HG03571 (cell line): ENCODE measurements around the gene NMRK2.
"Not testable (repeated sequence)": the region's sequence is repeated elsewhere in the genome, so short reads cannot be mapped to it uniquely, and the experiment has no call there.

Experiments
- ATAC-seq: cut with Tn5 transposase; IDR thresholded peaks from one replicate; pipeline ENCODE4 v1.9.1; 2021; ENCODE audit not compliant: unreplicated experiment

Gene NMRK2

GRCh38 chr19:3932931-3933810, at the start of gene NMRK2:
TSS of gene NMRK2 (plus strand) at chr19:3933069. CDS start at chr19:3933672, 603 bp downstream.
- ATAC-seq, result no peak

GRCh38 chr19:3890591-3890990, 42.3 kb upstream of the NMRK2 start:
- no peak for ATAC-seq

- no peak for ATAC-seq
Measured at GRCh38 chr19:3893509-3894179, 39.2 kb upstream of the NMRK2 start.

GRCh38 chr19:3894959-3895358, 37.9 kb upstream of the NMRK2 start:
- ATAC-seq, result not testable (repeated sequence)

GRCh38 chr19:3895788-3896187, 37.1 kb upstream of the NMRK2 start:
- no peak for ATAC-seq

GRCh38 chr19:3897936-3898335, 34.9 kb upstream of the NMRK2 start:
- no peak for ATAC-seq

GRCh38 chr19:3898426-3898825, 34.4 kb upstream of the NMRK2 start:
- ATAC-seq, result no peak

GRCh38 chr19:3899531-3900294, 33.2 kb upstream of the NMRK2 start:
- no peak for ATAC-seq

- ATAC-seq, result no peak
Measured at GRCh38 chr19:3902317-3902973, 30.4 kb upstream of the NMRK2 start.

GRCh38 chr19:3904233-3904632, 28.6 kb upstream of the NMRK2 start:
- ATAC-seq, result no peak

- no peak for ATAC-seq
Measured at GRCh38 chr19:3907626-3908265, 25.1 kb upstream of the NMRK2 start.

- ATAC-seq, result no peak
Measured at GRCh38 chr19:3908266-3909054, 24.4 kb upstream of the NMRK2 start.

GRCh38 chr19:3910105-3910504, 22.8 kb upstream of the NMRK2 start:
- ATAC-seq, result no peak

- no peak for ATAC-seq
Measured at GRCh38 chr19:3914199-3914598, 18.7 kb upstream of the NMRK2 start.

GRCh38 chr19:3916033-3916432, 16.8 kb upstream of the NMRK2 start:
- no peak for ATAC-seq

GRCh38 chr19:3919793-3920192, 13.1 kb upstream of the NMRK2 start:
- ATAC-seq, result no peak

- no peak for ATAC-seq
Measured at GRCh38 chr19:3923096-3923758, 9.6 kb upstream of the NMRK2 start.

- no peak for ATAC-seq
Measured at GRCh38 chr19:3923912-3924311, 9.0 kb upstream of the NMRK2 start.

- ATAC-seq, result no peak
Measured at GRCh38 chr19:3931041-3931440, 1.8 kb upstream of the NMRK2 start.
